ENCODE results near the gene NLGN1. TPM values are rescaled to one million over a fixed set of nuclear protein-coding genes. Genes with fewer than 3 reads are reported as not detected.

NLGN1 gene
- total RNA-seq, 3 donors from 2014 or later, result 0.43 to 14.3 (median 2.0) TPM

GRCh38 chr3:173770796-173771573, 373.4 kb downstream of the NLGN1 start:
- H3K4me3 ChIP-seq, result no peak overlapping the region
- H3K36me3 ChIP-seq (ENCODE audit: low read depth), result no peaks in the 10 kb centered on the region
- H3K9me3 ChIP-seq, result no peaks in the 10 kb centered on the region
- TF ChIP-seq, protein P1, sequence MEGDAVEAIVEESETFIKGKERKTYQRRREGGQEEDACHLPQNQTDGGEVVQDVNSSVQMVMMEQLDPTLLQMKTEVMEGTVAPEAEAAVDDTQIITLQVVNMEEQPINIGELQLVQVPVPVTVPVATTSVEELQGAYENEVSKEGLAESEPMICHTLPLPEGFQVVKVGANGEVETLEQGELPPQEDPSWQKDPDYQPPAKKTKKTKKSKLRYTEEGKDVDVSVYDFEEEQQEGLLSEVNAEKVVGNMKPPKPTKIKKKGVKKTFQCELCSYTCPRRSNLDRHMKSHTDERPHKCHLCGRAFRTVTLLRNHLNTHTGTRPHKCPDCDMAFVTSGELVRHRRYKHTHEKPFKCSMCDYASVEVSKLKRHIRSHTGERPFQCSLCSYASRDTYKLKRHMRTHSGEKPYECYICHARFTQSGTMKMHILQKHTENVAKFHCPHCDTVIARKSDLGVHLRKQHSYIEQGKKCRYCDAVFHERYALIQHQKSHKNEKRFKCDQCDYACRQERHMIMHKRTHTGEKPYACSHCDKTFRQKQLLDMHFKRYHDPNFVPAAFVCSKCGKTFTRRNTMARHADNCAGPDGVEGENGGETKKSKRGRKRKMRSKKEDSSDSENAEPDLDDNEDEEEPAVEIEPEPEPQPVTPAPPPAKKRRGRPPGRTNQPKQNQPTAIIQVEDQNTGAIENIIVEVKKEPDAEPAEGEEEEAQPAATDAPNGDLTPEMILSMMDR (IDR thresholded peaks at IDR 0.05), result no peak
- H3K4me1 ChIP-seq (ENCODE audit: low read depth), result no peaks in the 10 kb centered on the region
- no peak for DNase-seq
- ATAC-seq, result no peak
- intact Hi-C loops (cut with DNase I, micrococcal nuclease), result no loop called here

- intact Hi-C loops (cut with DNase I, micrococcal nuclease), result no loop called here
- no peaks in the 10 kb centered on the region for H3K4me1 ChIP-seq (ENCODE audit: low read depth)
- H3K9me3 ChIP-seq, result no peaks in the 10 kb centered on the region
- H3K36me3 ChIP-seq (ENCODE audit: low read depth), result no peaks in the 10 kb centered on the region
- DNase-seq (no peak), ATAC-seq (no peak)
- TF ChIP-seq, protein P1 (IDR thresholded peaks at IDR 0.05), result no peak
- H3K4me3 ChIP-seq, result no peak overlapping the region
Measured at GRCh38 chr3:173773800-173774199, 376.3 kb downstream of the NLGN1 start.

- Histone ChIP-seq H3K36me3 (ENCODE audit: low read depth) (no peaks in the 10 kb centered on the region), H3K9me3 (no peaks in the 10 kb centered on the region), H3K4me1 (ENCODE audit: low read depth) (no peaks in the 10 kb centered on the region), H3K4me3 (no peak overlapping the region)
- TF ChIP-seq, protein P1 (IDR thresholded peaks at IDR 0.05), result no peak
- ATAC-seq (no peak), DNase-seq (no peak)
- intact Hi-C loops (cut with DNase I, micrococcal nuclease), result no loop called here
Measured at GRCh38 chr3:173774294-173774693, 376.8 kb downstream of the NLGN1 start.

GRCh38 chr3:173778251-173778650, 380.7 kb downstream of the NLGN1 start:
- TF ChIP-seq, protein P1 (IDR thresholded peaks at IDR 0.05), result no peak
- intact Hi-C loops (cut with DNase I, micrococcal nuclease), result no loop called here
- Histone ChIP-seq H3K36me3 (ENCODE audit: low read depth) (no peaks in the 10 kb centered on the region), H3K4me3 (no peak overlapping the region), H3K4me1 (ENCODE audit: low read depth) (no peaks in the 10 kb centered on the region), H3K9me3 (no peaks in the 10 kb centered on the region)
- ATAC-seq, result no peak
- no peak for DNase-seq

- DNase-seq (no peak), ATAC-seq (no peak)
- Histone ChIP-seq H3K36me3 (ENCODE audit: low read depth) (no peaks in the 10 kb centered on the region), H3K4me3 (no peak overlapping the region), H3K4me1 (ENCODE audit: low read depth) (no peaks in the 10 kb centered on the region), H3K9me3 (no peaks in the 10 kb centered on the region)
- TF ChIP-seq, protein P1 (IDR thresholded peaks at IDR 0.05), result no peak
- intact Hi-C loops (cut with DNase I, micrococcal nuclease), result no loop called here
Measured at GRCh38 chr3:173780067-173780466, 382.5 kb downstream of the NLGN1 start.
